ENCODE data around the gene SLC6A17.
A peak's percentile ranks its signal among the peaks of the same experiment; 100 is the strongest.

The SLC6A17 gene

GRCh38 chr1:110176299-110176956 lies 26.1 kb downstream of the SLC6A17 start:
- DNase-seq: no peak

GRCh38 chr1:110177775-110178174 lies 27.5 kb downstream of the SLC6A17 start:
- DNase-seq: no peak

- no peak for DNase-seq
Observed at GRCh38 chr1:110183642-110184167, 33.4 kb downstream of the SLC6A17 start.

GRCh38 chr1:110184446-110184845 lies 34.2 kb downstream of the SLC6A17 start:
- no peak for DNase-seq

GRCh38 chr1:110185181-110185580 lies 34.9 kb downstream of the SLC6A17 start:
- DNase-seq: no peak

- DNase-seq: no peak
Observed at GRCh38 chr1:110186558-110186957, 36.3 kb downstream of the SLC6A17 start.

- DNase-seq: no peak
Observed at GRCh38 chr1:110187139-110187890, 37.0 kb downstream of the SLC6A17 start.

GRCh38 chr1:110188035-110188618 lies 37.8 kb downstream of the SLC6A17 start:
- DNase-seq: no peak

GRCh38 chr1:110189181-110189580 lies 38.9 kb downstream of the SLC6A17 start:
- DNase-seq: no peak

- DNase-seq: no peak
Observed at GRCh38 chr1:110190282-110190929, 40.1 kb downstream of the SLC6A17 start.

- no peak for DNase-seq
Observed at GRCh38 chr1:110192541-110192940, 42.2 kb downstream of the SLC6A17 start.

- no peak for DNase-seq
Observed at GRCh38 chr1:110195196-110195595, 44.9 kb downstream of the SLC6A17 start.

- peak; percentile 67 for DNase-seq
Observed at GRCh38 chr1:110196917-110197765, 46.8 kb downstream of the SLC6A17 start.

GRCh38 chr1:110197905-110198629 lies 47.8 kb downstream of the SLC6A17 start:
- DNase-seq: no peak

GRCh38 chr1:110198746-110199145 lies 48.5 kb downstream of the SLC6A17 start:
- DNase-seq: no peak

GRCh38 chr1:110200190-110200589 lies 49.9 kb downstream of the SLC6A17 start:
- DNase-seq: no peak

- no peak for DNase-seq
Observed at GRCh38 chr1:110200666-110201065, 50.4 kb downstream of the SLC6A17 start.

- no peak for DNase-seq
Observed at GRCh38 chr1:110201157-110201825, 51.0 kb downstream of the SLC6A17 start.

GRCh38 chr1:110203021-110203661 lies 52.8 kb downstream of the SLC6A17 start:
- peak; percentile 87 for DNase-seq

GRCh38 chr1:110205156-110205555 lies 54.9 kb downstream of the SLC6A17 start:
- DNase-seq: no peak

Data from kidney glomerular epithelial cell (primary cell).